ENCODE results near the gene XG.

Gene XG

GRCh38 chrX:2831471-2832228, 79.8 kb downstream of the XG start:
- H3K4me3 Mint-ChIP-seq, result no peak overlapping the region

GRCh38 chrX:2837961-2838360, 86.1 kb downstream of the XG start:
- DNase-seq, result no peak
- Mint-ChIP-seq H3K27ac (no peak overlapping the region), H3K36me3 (no peaks in the 10 kb centered on the region)

More at GRCh38 chrX:2831471-2832228, 79.8 kb downstream of the XG start:
- no peak overlapping the region for H3K27ac Mint-ChIP-seq
- CTCF ChIA-PET, result no interaction called here
- peaks cover 28% of the 10 kb centered on the region for H3K27me3 Mint-ChIP-seq
- DNase-seq, result no peak
- H3K4me1 Mint-ChIP-seq, result no peaks in the 10 kb centered on the region
- H3K36me3 Mint-ChIP-seq, result no peaks in the 10 kb centered on the region
- H3K9me3 Mint-ChIP-seq, result peaks cover 3% of the 10 kb centered on the region

GRCh38 chrX:2840961-2841360, 89.1 kb downstream of the XG start:
- Mint-ChIP-seq H3K4me1 (no peaks in the 10 kb centered on the region), H3K27ac (no peak overlapping the region), H3K36me3 (no peaks in the 10 kb centered on the region), H3K9me3 (peaks cover 9% of the 10 kb centered on the region), H3K4me3 (no peak overlapping the region), H3K27me3 (no peaks in the 10 kb centered on the region)
- no peak for DNase-seq
- CTCF ChIA-PET, result no interaction called here

More at GRCh38 chrX:2837961-2838360, 86.1 kb downstream of the XG start:
- H3K4me3 Mint-ChIP-seq, result no peak overlapping the region
- no peaks in the 10 kb centered on the region for H3K4me1 Mint-ChIP-seq
- CTCF ChIA-PET, result interaction anchor here (0.8 kb wide), 1 partner anchor 19 kb away, joined by 4 read pairs; no protein-coding TSS in a partner anchor
- H3K27me3 Mint-ChIP-seq, result no peaks in the 10 kb centered on the region
- peaks cover 11% of the 10 kb centered on the region for H3K9me3 Mint-ChIP-seq

- no peak overlapping the region for H3K27ac Mint-ChIP-seq
- no peaks in the 10 kb centered on the region for H3K36me3 Mint-ChIP-seq
- H3K4me1 Mint-ChIP-seq, result no peaks in the 10 kb centered on the region
- CTCF ChIA-PET, result no interaction called here
- DNase-seq, result no peak
- H3K27me3 Mint-ChIP-seq, result no peaks in the 10 kb centered on the region
- peaks cover 9% of the 10 kb centered on the region for H3K9me3 Mint-ChIP-seq
- H3K4me3 Mint-ChIP-seq, result no peak overlapping the region
Measured at GRCh38 chrX:2841537-2841936, 89.7 kb downstream of the XG start.

- Mint-ChIP-seq H3K4me3 (no peak overlapping the region), H3K27ac (no peak overlapping the region), H3K36me3 (no peaks in the 10 kb centered on the region), H3K27me3 (no peaks in the 10 kb centered on the region), H3K4me1 (no peaks in the 10 kb centered on the region), H3K9me3 (peaks cover 1% of the 10 kb centered on the region)
- CTCF ChIA-PET, result no interaction called here
- DNase-seq, result no peak
Measured at GRCh38 chrX:2846992-2847391, 95.2 kb downstream of the XG start.

GRCh38 chrX:2848871-2849301, 97.0 kb downstream of the XG start:
- H3K9me3 Mint-ChIP-seq, result no peaks in the 10 kb centered on the region
- DNase-seq, result no peak
- H3K27me3 Mint-ChIP-seq, result no peaks in the 10 kb centered on the region
- H3K4me3 Mint-ChIP-seq, result no peak overlapping the region
- H3K36me3 Mint-ChIP-seq, result no peaks in the 10 kb centered on the region
- H3K4me1 Mint-ChIP-seq, result no peaks in the 10 kb centered on the region
- no peak overlapping the region for H3K27ac Mint-ChIP-seq
- CTCF ChIA-PET, result no interaction called here

- H3K27ac Mint-ChIP-seq, result no peak overlapping the region
- no peak for DNase-seq
- no peaks in the 10 kb centered on the region for H3K4me1 Mint-ChIP-seq
- H3K36me3 Mint-ChIP-seq, result no peaks in the 10 kb centered on the region
- no peak overlapping the region for H3K4me3 Mint-ChIP-seq
- no peaks in the 10 kb centered on the region for H3K27me3 Mint-ChIP-seq
- H3K9me3 Mint-ChIP-seq, result no peaks in the 10 kb centered on the region
- CTCF ChIA-PET, result no interaction called here
Measured at GRCh38 chrX:2854918-2855317, 103.1 kb downstream of the XG start.

GRCh38 chrX:2855761-2856160, 103.9 kb downstream of the XG start:
- no peaks in the 10 kb centered on the region for H3K27me3 Mint-ChIP-seq
- H3K4me3 Mint-ChIP-seq, result no peak overlapping the region
- no peak overlapping the region for H3K27ac Mint-ChIP-seq
- CTCF ChIA-PET, result no interaction called here
- no peak for DNase-seq
- no peaks in the 10 kb centered on the region for H3K9me3 Mint-ChIP-seq
- H3K36me3 Mint-ChIP-seq, result no peaks in the 10 kb centered on the region
- no peaks in the 10 kb centered on the region for H3K4me1 Mint-ChIP-seq

GRCh38 chrX:2857566-2857965, 105.7 kb downstream of the XG start:
- H3K4me1 Mint-ChIP-seq, result no peaks in the 10 kb centered on the region
- H3K27me3 Mint-ChIP-seq, result no peaks in the 10 kb centered on the region
- no peak overlapping the region for H3K27ac Mint-ChIP-seq
- H3K36me3 Mint-ChIP-seq, result no peaks in the 10 kb centered on the region
- no peaks in the 10 kb centered on the region for H3K9me3 Mint-ChIP-seq
- H3K4me3 Mint-ChIP-seq, result no peak overlapping the region
- CTCF ChIA-PET, result no interaction called here
- no peak for DNase-seq

- CTCF ChIA-PET, result no interaction called here
- H3K27ac Mint-ChIP-seq, result no peak overlapping the region
- no peaks in the 10 kb centered on the region for H3K36me3 Mint-ChIP-seq
- no peaks in the 10 kb centered on the region for H3K9me3 Mint-ChIP-seq
- H3K4me1 Mint-ChIP-seq, result no peaks in the 10 kb centered on the region
- H3K4me3 Mint-ChIP-seq, result no peak overlapping the region
- no peak for DNase-seq
- no peaks in the 10 kb centered on the region for H3K27me3 Mint-ChIP-seq
Measured at GRCh38 chrX:2859197-2859797, 107.5 kb downstream of the XG start.

GRCh38 chrX:2862404-2862803, 110.6 kb downstream of the XG start:
- H3K4me3 Mint-ChIP-seq, result no peak overlapping the region
- no peak for DNase-seq
- CTCF ChIA-PET, result no interaction called here
- no peaks in the 10 kb centered on the region for H3K36me3 Mint-ChIP-seq
- H3K27me3 Mint-ChIP-seq, result no peaks in the 10 kb centered on the region
- H3K9me3 Mint-ChIP-seq, result no peaks in the 10 kb centered on the region
- H3K4me1 Mint-ChIP-seq, result no peaks in the 10 kb centered on the region
- H3K27ac Mint-ChIP-seq, result no peak overlapping the region

- no peaks in the 10 kb centered on the region for H3K36me3 Mint-ChIP-seq
Measured at GRCh38 chrX:2863646-2864045, 111.8 kb downstream of the XG start.

More at GRCh38 chrX:2863646-2864045, 111.8 kb downstream of the XG start:
- Mint-ChIP-seq H3K27me3 (no peaks in the 10 kb centered on the region), H3K4me3 (no peak overlapping the region), H3K9me3 (no peaks in the 10 kb centered on the region), H3K4me1 (no peaks in the 10 kb centered on the region), H3K27ac (no peak overlapping the region)
- no peak for DNase-seq
- CTCF ChIA-PET, result no interaction called here
